ENCODE data around the gene EPHA3. TPM values are rescaled to one million over a fixed set of nuclear protein-coding genes. Genes with fewer than 3 reads are reported as not detected.

Gene EPHA3
- total RNA-seq (1 to 10 TPM; 1.0 to 6.9 (median 2.9) TPM), polyA plus RNA-seq (1 to 10 TPM; 2.3 to 4.2 TPM)
- long read RNA-seq, donor 1 = 0 reads
- long read RNA-seq, donor 2 = 0 reads
- long read RNA-seq, donor 3 = 0 reads

DNA sequence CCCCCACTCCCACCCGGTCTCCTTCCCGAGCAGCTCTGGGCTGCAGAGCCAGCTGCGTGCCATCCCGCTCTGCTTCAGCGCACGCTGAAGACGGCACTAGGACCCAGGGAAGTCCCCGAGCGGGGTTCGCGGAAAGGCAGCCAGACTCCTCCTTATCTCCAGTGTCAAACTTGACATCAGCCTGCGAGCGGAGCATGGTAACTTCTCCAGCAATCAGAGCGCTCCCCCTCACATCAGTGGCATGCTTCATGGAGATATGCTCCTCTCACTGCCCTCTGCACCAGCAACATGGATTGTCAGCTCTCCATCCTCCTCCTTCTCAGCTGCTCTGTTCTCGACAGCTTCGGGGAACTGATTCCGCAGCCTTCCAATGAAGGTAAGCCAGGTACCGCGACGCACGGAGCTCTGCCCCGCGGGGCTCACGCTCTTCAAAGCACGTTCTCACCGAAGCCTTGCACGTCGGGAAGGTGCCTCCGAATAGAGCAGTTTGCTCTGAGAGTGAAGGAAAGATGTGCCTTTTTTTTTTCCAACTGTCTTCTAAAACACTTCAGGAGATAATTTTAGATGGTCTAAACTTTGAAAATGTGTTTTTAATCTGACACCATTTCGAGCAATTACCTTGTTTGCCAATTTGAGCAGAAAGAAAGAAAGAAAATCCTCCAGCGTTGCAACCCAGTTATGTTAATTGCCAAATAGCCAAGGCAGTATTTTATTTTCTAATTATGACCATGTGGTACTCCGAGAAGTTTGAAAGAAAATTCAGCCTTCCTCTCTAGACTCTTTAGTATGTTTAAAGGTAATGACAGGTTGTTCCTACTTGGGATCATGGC, at the start of gene EPHA3:
Gene EPHA3, plus strand, starts transcription at position 161 of the 830 bp plus-strand sequence. Its CDS starts 128 bp downstream, at position 289.
- no peak within 1 kb of the TSS for H3K27ac ChIP-seq
- H3K4me3 ChIP-seq = peak within 1 kb of the TSS; percentile 25
- intact Hi-C loops (cut with DNase I) = no loop called here
- peak in 4 of 5 donors; percentile 38 to 55 (median 43) for DNase-seq
- WGBS, 3 donors = 1% methylated on average over 32 of the region's 32 CpGs
- TF ChIP-seq EP300 (IDR thresholded peaks at IDR 0.05) (no peak), POLR2A (IDR thresholded peaks at IDR 0.05) (no peak), CTCF (IDR thresholded peaks at IDR 0.05) (no peak)
- H3K27me3 ChIP-seq = no peaks in the 10 kb centered on the region
- H3K36me3 ChIP-seq = no peaks in the 10 kb centered on the region
- H3K9me3 ChIP-seq = no peaks in the 10 kb centered on the region
- H3K4me1 ChIP-seq (ENCODE audit: insufficient read depth) = no peaks in the 10 kb centered on the region

DNA sequence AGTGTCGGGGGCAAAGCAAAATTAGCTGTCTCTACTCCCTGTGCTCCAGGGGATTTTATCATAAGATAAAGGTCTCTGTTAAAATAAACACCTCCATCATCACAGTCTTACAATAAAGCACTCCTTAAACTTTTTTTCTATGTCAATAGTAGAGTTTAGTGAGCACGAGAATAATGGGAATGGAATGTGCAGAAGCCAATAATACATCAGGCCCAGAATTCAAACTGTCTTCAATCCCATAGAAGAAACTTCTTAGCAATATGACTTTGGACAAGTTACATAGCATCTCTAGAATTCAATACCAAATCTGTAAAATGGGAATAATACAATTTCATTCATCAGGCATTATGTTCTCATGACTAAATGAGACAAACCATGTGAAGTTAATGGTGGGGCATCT, 49.0 kb upstream of the EPHA3 start:
- Histone ChIP-seq H3K27me3 (no peaks in the 10 kb centered on the region), H3K27ac (no peak overlapping the region), H3K4me1 (ENCODE audit: insufficient read depth) (no peaks in the 10 kb centered on the region), H3K36me3 (no peaks in the 10 kb centered on the region), H3K9me3 (no peaks in the 10 kb centered on the region), H3K4me3 (no peak overlapping the region)
- intact Hi-C loops (cut with DNase I) = no loop called here
- TF ChIP-seq POLR2A (IDR thresholded peaks at IDR 0.05) (no peak), CTCF (IDR thresholded peaks at IDR 0.05) (no peak), EP300 (IDR thresholded peaks at IDR 0.05) (no peak)
- DNase-seq = no peak
- WGBS, 3 donors = 84 to 87% (median 86%) methylated on average over 2 of the region's 2 CpGs

DNA sequence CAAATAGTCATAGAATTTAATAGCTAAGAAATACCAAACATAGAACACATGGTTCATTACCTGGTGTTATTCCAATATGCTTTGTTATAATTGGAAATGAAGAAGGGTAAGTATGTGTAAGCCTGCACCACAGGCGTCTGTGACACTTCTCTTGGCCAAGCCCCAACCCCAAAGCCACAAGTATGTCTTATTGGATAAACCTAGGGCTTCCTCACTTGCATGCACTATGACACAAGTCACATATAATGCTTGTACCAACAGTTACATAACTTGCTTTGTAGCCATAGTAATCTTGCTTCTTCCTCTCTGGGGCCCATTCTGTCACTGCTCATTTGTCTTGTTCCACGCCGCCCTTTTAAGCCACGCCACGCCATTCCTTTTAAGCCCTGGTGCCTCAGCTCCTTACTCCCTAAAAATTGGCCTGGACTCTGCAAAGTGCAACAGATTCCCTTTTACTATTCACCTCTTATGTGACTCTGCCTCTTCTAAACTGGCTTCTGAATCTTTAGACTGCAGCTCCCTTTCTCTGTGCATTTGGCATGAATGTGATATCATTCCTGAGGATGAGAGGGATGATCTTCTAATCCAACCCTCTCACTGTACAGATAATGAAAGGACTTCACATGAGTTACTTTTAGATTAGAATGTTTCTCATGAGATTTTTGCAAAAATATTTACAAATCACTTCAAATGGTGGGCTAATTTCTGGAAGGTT, 48.1 kb upstream of the EPHA3 start:
- Histone ChIP-seq H3K36me3 (no peaks in the 10 kb centered on the region), H3K4me3 (no peak overlapping the region), H3K9me3 (no peaks in the 10 kb centered on the region), H3K27ac (no peak overlapping the region), H3K4me1 (ENCODE audit: insufficient read depth) (no peaks in the 10 kb centered on the region), H3K27me3 (no peaks in the 10 kb centered on the region)
- TF ChIP-seq CTCF (IDR thresholded peaks at IDR 0.05) (no peak), EP300 (IDR thresholded peaks at IDR 0.05) (no peak), POLR2A (IDR thresholded peaks at IDR 0.05) (no peak)
- intact Hi-C loops (cut with DNase I) = no loop called here
- WGBS, 3 donors = 73 to 78% (median 78%) methylated on average over 5 of the region's 5 CpGs
- no peak for DNase-seq

GRCh38 chr3:89061259-89061658, 46.2 kb upstream of the EPHA3 start:
- TF ChIP-seq EP300 (IDR thresholded peaks at IDR 0.05) = no peak
- no peak for TF ChIP-seq POLR2A (IDR thresholded peaks at IDR 0.05)
- no peak for TF ChIP-seq CTCF (IDR thresholded peaks at IDR 0.05)
- DNase-seq = no peak
- H3K9me3 ChIP-seq = no peaks in the 10 kb centered on the region
- no peaks in the 10 kb centered on the region for H3K36me3 ChIP-seq
- no peak overlapping the region for H3K4me3 ChIP-seq
- H3K27ac ChIP-seq = no peak overlapping the region
- H3K4me1 ChIP-seq (ENCODE audit: insufficient read depth) = no peaks in the 10 kb centered on the region
- intact Hi-C loops (cut with DNase I) = no loop called here
- WGBS, 3 donors = 95 to 98% (median 96%) methylated on average over 2 of the region's 2 CpGs
- no peaks in the 10 kb centered on the region for H3K27me3 ChIP-seq

Data from ovary (tissue), 10 donors.